Inflammatory macrophage treated with lipopolysaccharide for 4 hours (primary cell): ENCODE measurements around the gene SCAF4.
"Not testable (repeated sequence)": the region's sequence is repeated elsewhere in the genome, so short reads cannot be mapped to it uniquely, and the experiment has no call there.

Source experiments
- DNase-seq: peaks from one replicate; pipeline ENCODE4 v3.0.0-alpha.2; 2020

Gene SCAF4, protein sequence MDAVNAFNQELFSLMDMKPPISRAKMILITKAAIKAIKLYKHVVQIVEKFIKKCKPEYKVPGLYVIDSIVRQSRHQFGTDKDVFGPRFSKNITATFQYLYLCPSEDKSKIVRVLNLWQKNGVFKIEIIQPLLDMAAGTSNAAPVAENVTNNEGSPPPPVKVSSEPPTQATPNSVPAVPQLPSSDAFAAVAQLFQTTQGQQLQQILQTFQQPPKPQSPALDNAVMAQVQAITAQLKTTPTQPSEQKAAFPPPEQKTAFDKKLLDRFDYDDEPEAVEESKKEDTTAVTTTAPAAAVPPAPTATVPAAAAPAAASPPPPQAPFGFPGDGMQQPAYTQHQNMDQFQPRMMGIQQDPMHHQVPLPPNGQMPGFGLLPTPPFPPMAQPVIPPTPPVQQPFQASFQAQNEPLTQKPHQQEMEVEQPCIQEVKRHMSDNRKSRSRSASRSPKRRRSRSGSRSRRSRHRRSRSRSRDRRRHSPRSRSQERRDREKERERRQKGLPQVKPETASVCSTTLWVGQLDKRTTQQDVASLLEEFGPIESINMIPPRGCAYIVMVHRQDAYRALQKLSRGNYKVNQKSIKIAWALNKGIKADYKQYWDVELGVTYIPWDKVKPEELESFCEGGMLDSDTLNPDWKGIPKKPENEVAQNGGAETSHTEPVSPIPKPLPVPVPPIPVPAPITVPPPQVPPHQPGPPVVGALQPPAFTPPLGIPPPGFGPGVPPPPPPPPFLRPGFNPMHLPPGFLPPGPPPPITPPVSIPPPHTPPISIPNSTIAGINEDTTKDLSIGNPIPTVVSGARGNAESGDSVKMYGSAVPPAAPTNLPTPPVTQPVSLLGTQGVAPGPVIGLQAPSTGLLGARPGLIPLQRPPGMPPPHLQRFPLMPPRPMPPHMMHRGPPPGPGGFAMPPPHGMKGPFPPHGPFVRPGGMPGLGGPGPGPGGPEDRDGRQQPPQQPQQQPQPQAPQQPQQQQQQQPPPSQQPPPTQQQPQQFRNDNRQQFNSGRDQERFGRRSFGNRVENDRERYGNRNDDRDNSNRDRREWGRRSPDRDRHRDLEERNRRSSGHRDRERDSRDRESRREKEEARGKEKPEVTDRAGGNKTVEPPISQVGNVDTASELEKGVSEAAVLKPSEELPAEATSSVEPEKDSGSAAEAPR

DNA sequence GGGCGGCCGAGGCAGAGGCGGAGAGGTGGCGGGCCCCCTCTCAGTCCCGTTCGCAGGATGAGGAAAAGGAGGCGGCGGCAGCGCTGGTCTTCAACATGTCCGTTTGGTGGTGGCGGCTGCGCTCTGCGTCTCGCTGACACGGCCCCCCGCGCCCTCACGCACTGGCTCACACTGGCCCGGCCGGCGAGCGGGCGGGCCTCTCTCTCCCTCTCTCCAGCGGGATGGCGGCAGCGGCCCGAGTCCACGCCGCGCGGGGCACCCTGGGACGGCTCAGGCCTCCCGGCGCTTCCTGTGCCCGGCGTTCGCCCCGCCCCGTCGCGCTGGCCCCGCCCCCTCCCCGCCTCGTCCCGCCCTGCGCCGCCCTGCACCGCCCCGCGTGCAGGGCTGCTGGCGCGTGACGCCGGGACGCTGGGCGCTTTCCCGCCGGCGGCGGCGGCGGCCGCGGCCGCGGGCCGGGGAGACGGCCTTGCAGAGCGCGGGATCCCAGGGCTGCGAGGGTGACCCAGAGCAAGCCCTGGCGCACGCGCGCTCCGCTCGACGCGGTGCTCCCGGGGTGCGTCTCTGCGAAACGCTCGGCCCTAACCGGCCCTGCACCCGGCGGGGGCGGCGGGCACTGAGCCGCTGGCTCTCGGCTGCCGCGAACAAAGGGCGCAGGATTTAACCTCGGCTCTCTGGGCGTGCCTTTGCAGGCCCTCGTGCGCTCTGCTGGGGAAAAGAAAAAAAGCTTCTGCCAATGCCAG is at the start of gene SCAF4:
SCAF4 (minus strand) TSS at position 262 of the 740 bp plus-strand sequence. CDS start 426 bp downstream, outside the sequence.
- peak; percentile 91 for DNase-seq

DNA sequence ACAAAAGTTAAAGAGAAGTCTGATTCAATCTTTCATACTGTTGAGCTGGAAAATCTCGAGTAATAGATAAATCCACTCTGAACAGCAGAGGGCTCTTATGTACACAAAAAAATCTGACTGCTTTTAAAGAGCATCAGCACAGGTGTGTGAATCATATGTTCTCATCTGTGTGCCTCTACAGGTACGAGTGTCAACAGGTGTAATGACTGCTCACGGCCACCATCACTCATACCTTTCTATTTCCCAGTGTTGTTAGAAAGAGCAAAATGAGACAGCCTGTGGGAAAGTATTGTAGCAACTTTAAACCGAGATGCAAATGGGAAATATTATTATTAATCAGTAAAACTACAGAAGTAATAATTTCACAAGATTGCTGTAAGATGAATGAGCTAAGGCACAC is 49.0 kb upstream of the SCAF4 start:
- no peak for DNase-seq

DNA sequence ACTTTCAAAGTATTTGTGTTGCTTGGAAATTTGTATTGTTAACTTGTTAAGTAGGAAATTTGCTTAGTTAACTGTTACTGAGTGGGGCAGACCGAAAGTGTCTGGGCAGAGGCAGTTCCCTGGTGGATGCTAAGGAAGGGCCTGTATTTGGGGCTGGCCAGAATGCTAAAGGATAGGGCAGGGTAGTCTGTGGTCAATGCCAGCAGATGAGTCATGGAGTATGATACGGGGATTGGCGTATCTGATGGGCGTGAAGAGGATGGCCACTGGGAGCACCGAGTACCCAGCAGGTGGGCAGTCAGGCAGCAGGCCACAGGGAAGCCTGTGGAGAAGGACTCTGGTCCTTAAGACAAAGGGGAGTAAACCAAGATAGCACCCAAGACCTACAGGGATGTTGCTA is 46.6 kb upstream of the SCAF4 start:
- DNase-seq = no peak

GRCh38 chr21:31777857-31778256 is 45.9 kb upstream of the SCAF4 start:
- no peak for DNase-seq

DNA sequence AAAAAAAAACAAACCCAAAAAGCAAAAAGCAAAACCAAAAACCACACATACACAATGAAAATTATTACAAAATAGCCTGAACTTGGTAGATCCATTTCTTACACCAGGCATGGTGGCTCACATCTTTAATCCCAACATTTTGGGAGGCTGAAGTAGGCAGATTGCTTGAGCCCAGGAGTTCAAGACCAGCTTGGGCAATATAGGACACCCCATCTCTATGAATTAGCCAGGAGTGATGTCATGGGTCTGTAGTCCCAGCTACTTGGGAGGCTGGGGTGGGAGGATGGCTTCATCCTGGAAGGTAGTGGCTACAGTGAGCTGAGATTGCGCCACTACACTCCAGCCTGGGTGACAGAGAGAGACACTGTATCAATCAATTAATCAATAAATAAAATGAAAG is 42.1 kb upstream of the SCAF4 start:
- DNase-seq = peak; percentile 59

DNA sequence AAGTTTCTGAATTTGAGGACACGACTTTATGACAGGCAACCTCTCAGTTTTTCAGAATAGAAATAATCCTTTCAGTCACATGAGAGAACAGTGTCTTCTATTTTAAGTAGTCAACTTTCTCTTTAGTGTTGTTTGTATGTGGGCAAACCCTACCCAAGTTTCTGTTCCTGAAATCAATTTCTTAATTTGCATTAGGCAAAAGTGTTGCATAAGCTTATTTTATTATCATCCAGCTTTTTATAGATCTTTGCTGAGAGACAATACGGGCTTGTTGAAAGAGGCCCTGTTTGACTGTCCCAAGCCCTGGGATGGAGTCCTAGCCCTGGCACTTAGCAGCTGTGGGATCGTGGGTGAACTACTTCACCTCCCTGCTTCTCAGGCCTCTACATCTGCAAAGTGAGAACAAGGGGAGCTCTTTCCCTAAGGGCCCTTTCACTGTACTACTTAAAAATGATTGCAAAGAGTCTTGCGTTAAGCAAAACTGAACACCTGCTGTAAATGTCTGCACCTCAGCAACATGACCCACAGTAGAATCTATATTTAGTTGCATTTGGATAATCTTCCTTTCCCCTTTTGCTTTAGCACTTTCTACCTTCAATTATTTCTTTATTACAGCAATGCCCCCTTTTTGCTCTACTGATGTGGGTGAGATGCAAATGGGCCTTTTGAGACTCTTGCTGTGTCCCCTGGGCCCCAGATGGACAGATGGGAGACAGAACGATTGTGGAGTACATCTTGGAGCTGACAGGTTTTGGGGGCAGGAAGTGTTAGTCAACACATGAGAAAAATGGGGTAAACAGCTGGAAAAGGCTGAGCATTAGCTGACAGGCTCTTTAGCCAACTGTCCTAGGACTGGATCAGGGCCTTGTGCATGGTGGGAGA is 41.0 kb upstream of the SCAF4 start:
- peak; percentile 93 for DNase-seq

DNA sequence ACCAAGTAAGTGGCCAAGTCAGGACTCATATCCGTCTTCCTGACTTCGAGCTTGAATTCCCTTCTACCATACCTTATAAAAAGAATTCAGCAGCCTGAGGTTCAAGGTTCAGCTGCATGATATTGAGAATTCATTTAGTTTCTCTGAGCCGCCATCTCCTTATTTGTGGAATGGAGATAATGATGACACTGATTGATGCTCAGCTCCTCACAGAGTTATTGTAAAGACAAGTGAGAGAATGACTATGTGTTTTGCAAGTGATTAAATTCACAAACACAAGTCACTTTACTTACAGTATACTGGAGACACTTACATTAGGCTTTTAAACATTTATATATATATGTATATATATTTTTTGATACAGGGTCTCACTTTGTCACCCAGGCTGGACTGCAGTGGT is 39.8 kb upstream of the SCAF4 start:
- no peak for DNase-seq

DNA sequence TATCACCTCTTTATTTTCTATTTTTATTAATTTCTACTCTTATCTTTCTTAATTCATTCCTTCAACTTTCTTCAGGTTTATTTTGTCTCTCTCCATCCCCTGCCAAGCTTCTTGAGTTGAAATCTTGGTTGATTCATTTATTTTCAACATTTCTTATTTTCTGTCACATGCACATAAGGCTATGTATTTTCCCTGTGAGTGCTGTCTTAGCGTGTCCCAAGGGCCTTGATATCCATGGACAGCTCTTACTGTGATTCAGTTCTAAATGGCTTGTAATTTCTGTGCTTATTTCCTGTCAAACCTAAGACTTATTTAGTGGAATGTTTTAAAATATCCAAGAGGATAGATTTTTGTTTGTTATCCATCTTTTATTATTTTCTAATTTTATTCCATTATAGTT is 36.8 kb upstream of the SCAF4 start:
- no peak for DNase-seq

DNA sequence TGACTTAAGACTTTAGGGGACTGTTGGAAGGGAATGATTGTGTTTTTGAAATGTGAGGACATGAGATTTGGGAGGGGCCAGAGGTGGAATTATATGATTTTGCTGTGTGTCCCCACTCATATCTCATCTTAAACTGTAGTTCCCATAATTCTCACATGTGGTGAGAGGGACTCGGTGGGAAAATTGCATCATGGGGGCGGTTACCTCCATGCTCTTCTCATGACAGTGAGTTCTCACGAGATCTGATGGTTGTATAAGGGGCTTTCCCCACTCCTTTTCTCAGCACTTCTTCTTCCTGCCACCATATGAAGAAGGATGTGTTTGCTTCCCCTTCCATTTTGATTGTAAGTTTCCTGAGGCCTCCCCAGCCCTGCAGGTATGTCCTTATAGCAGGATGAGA is 35.0 kb upstream of the SCAF4 start:
- peak; percentile 67 for DNase-seq

- DNase-seq = not testable (repeated sequence)
Observed at GRCh38 chr21:31765850-31766249, 33.9 kb upstream of the SCAF4 start.

DNA sequence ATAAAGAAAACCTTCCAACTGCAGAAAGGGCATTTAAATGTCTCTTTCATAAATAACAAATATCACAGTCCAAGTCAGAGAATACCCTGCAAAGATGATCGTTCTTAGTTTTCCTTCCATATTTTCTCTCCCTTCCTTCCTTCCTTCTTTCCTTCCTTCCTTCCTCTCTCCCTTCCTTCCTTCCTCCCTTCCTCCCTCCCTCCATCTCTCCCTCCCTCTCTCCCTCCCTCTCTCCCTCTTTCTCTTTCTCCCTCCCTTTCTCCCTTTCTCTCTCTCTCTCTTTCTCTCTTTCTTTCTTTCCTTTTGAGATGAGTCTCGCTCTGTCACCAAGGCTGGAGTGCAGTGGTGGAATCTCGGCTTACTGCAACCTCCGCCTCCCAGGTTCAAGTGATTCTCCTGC is 29.0 kb upstream of the SCAF4 start:
- DNase-seq = no peak

DNA sequence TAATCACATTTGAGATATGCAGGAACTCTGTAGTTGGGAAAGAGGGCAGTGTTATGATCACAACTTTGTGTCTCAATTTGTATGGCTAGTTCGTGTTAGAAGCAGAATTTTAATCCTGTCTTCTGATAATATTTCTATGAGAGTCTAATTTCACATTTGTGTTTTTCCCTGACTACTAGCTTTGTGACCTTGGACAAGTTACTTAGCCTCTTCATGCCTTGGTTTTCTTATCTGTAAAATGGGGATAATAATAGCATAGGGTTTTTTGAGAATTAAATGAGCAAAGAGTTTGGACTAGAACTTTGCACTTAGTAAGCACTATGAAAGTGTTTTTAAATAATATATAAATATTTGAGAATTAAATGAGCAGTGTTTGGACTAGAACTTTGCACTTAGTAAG is 24.9 kb upstream of the SCAF4 start:
- no peak for DNase-seq

DNA sequence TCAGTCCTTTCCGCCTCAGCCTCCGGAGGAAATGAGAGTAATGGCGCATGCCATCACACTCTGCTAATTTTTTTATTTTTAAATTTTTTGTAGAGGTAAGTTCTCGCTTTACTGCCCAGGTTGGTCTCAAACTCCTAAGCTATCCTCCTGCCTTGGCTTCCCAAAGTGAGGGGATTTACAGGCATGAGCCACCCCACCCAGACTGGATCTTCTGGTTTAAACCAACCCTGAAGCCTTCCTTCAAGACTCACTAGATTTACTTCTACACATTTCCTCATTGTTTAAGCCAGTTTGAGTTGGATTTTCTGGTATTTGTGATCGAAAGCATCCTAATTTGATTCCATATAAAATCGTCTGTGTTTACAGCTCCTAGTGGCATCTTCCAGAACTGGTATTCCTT is 23.1 kb upstream of the SCAF4 start:
- DNase-seq = no peak

DNA sequence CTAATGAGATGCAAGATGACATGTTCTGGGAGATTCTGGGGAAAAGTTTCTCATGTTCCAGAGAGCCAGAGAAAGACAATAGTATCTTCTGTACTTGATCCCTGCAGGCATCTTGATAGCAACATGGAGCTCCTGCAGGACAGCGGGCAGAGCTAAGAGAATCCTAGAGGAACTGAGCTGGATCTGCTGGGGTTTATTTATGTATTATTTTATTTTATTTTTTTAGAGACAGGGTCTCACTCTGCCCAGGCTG is 22.7 kb upstream of the SCAF4 start:
- DNase-seq = no peak

GRCh38 chr21:31753949-31754707 is 22.2 kb upstream of the SCAF4 start:
- DNase-seq = peak; percentile 66

DNA sequence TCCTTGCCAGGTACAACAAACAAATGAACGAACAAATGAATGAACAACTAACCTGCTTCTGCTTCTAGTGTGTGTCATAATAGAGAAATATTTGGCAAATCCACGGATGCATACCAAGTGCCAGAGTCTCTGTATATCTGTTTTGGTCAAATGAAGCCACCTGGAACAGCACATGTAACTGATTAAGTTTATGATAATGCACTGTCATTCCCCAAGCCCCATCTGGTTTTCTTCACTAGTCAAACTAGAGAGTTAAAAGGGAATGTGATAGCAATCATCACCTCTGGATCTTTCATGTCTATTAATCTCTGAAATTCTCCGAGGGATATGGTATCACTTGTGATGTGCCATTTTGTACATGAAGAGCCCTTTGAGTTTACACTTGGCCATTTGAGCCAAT is 21.0 kb upstream of the SCAF4 start:
- no peak for DNase-seq

DNA sequence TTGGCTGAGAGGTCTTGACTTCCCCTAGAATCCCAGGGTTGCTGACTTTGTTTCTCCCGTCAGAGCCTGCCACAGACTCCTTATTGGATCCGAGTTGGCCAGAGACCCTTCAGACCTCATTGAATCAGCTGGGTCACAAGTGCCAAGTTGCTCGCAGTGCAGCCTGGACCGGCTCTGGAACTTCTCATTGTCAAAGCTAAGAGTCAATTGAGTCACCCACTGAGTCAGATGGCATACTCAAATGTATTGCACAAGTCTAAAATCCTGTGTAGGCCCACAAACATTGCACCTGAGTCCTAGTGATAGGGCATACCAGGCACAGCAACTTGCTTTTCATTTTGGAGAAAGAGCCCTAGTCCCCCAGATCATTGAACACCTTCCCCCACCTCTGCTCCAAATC is 20.4 kb upstream of the SCAF4 start:
- peak; percentile 63 for DNase-seq

GRCh38 chr21:31750843-31751242 is 18.9 kb upstream of the SCAF4 start:
- no peak for DNase-seq

DNA sequence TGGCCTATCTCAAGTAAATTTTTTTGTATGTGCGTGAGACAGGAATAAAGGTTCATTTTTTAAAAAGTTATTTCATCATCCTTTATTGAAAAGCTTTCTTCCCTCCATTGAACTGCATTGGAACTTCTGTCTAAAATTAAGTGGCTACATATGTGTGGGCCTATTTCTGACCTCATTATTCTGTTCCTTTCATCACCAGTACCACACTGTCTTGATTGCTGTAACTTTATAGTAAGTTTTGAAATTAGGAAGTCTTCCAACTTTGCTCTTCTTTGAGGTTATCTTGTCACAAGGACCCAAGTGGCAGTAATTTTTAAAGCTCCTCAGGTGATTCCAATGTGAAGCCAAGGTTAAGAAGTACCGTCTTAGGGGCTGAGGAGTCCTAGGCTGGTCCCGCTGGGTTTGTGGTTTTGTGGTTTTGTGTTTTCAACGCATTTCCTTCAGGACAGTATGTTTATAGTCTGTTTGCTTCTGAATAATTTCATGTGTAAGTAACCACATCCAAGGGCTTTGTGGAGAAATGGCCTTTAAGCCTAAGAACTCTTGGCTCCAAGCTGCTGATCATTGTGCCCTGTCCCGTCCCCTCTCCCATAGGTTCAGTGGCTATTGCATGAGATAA is 12.4 kb upstream of the SCAF4 start:
- DNase-seq = peak; percentile 76

GRCh38 chr21:31743712-31744111 is 11.8 kb upstream of the SCAF4 start:
- DNase-seq = no peak

DNA sequence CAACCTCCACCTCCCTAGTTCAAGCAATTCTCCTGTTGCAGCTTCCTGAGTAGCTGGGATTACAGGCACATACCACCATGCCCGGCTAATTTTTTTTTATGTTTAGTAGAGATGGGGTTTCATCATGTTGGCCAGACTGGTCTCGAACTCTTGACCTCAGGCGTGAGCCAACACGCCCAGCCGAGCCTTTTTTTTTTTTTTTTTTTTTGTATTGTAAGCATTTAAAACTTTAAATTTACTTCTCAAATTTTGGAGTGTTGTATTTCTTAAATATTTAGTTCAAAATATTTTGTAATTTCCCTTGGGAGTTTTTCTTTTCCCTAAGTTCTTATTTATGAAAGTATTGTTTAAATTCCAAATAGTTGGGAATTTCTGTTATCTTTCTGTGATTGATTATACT is 9.2 kb upstream of the SCAF4 start:
- no peak for DNase-seq
